Measurements from ENCODE around the gene SATB1.

SATB1 gene

GRCh38 chr3:18394384-18394995, 30.6 kb downstream of the SATB1 start:
- Histone ChIP-seq H4K20me1 (ENCODE audit: insufficient read depth, low read length, poor library complexity, severe bottlenecking) (no peaks in the 10 kb centered on the region), H3K36me3 (ENCODE audit: insufficient read depth, low read length) (peaks cover 81% of the 10 kb centered on the region), H3K4me3 (ENCODE audit: low read length, poor library complexity, severe bottlenecking) (no peak overlapping the region), H3K4me1 (ENCODE audit: insufficient read depth, low read length, poor library complexity, severe bottlenecking) (peaks cover 4% of the 10 kb centered on the region), H3K79me2 (ENCODE audit: insufficient read depth, low read length) (0 out of 2 replicates have a peak, but pooled peaks cover 10% of the 10 kb centered on the region), H3K4me2 (ENCODE audit: low read depth, low read length, poor library complexity, severe bottlenecking) (no peak overlapping the region), H3K9ac (ENCODE audit: low read depth, low read length, poor library complexity, severe bottlenecking) (no peak overlapping the region), H3F3A (ENCODE audit: low read depth) (peaks cover 3% of the 10 kb centered on the region; the same call in 1 of the 2 replicates), H3K9me2 (replicated peaks; ENCODE audit: low read depth, low read length) (no peaks in the 10 kb centered on the region), H2AFZ (ENCODE audit: low read length) (no peak overlapping the region), H3K27me3 (ENCODE audit: insufficient read depth, low read length, poor library complexity, severe bottlenecking) (no peaks in the 10 kb centered on the region), H3K9me3 (ENCODE audit: insufficient read depth, low read depth, low read length) (no peaks in the 10 kb centered on the region)
- TF ChIP-seq EZH2phosphoT487 (IDR thresholded peaks at IDR 0.05; ENCODE audit: borderline replicate concordance) (no peak), CTCF (conservative IDR thresholded peaks at IDR 0.05; ENCODE audit: low read length) (no peak)

GRCh38 chr3:18393906-18394305, 31.2 kb downstream of the SATB1 start:
- H4K20me1 ChIP-seq (ENCODE audit: insufficient read depth, low read length, poor library complexity, severe bottlenecking): no peaks in the 10 kb centered on the region
- H2AFZ ChIP-seq (ENCODE audit: low read length): no peak overlapping the region
- no peak for TF ChIP-seq EZH2phosphoT487 (IDR thresholded peaks at IDR 0.05; ENCODE audit: borderline replicate concordance)
- TF ChIP-seq CTCF (conservative IDR thresholded peaks at IDR 0.05; ENCODE audit: low read length): no peak
- H3K27me3 ChIP-seq (ENCODE audit: insufficient read depth, low read length, poor library complexity, severe bottlenecking): no peaks in the 10 kb centered on the region
- peaks cover 5% of the 10 kb centered on the region for H3K4me1 ChIP-seq (ENCODE audit: insufficient read depth, low read length, poor library complexity, severe bottlenecking)
- H3K36me3 ChIP-seq (ENCODE audit: insufficient read depth, low read length): peaks cover 79% of the 10 kb centered on the region
- H3K79me2 ChIP-seq (ENCODE audit: insufficient read depth, low read length): 0 out of 2 replicates have a peak, but pooled peaks cover 5% of the 10 kb centered on the region
- H3K9me3 ChIP-seq (ENCODE audit: insufficient read depth, low read depth, low read length): no peaks in the 10 kb centered on the region
- H3K9me2 ChIP-seq (replicated peaks; ENCODE audit: low read depth, low read length): no peaks in the 10 kb centered on the region
- H3K9ac ChIP-seq (ENCODE audit: low read depth, low read length, poor library complexity, severe bottlenecking): no peak overlapping the region
- no peak overlapping the region for H3K4me3 ChIP-seq (ENCODE audit: low read length, poor library complexity, severe bottlenecking)
- peaks cover 3% of the 10 kb centered on the region; the same call in 1 of the 2 replicates for H3F3A ChIP-seq (ENCODE audit: low read depth)
- no peak overlapping the region for H3K4me2 ChIP-seq (ENCODE audit: low read depth, low read length, poor library complexity, severe bottlenecking)

GRCh38 chr3:18390024-18390660, 35.0 kb downstream of the SATB1 start:
- peaks cover 63% of the 10 kb centered on the region for H3K36me3 ChIP-seq (ENCODE audit: insufficient read depth, low read length)

More at GRCh38 chr3:18390024-18390660, 35.0 kb downstream of the SATB1 start:
- TF ChIP-seq EZH2phosphoT487 (IDR thresholded peaks at IDR 0.05; ENCODE audit: borderline replicate concordance): no peak
- TF ChIP-seq CTCF (conservative IDR thresholded peaks at IDR 0.05; ENCODE audit: low read length): no peak
- H3K4me1 ChIP-seq (ENCODE audit: insufficient read depth, low read length, poor library complexity, severe bottlenecking): peaks cover 11% of the 10 kb centered on the region
- no peak overlapping the region for H3K4me2 ChIP-seq (ENCODE audit: low read depth, low read length, poor library complexity, severe bottlenecking)
- peaks cover 16% of the 10 kb centered on the region for H3K79me2 ChIP-seq (ENCODE audit: insufficient read depth, low read length)
- H4K20me1 ChIP-seq (ENCODE audit: insufficient read depth, low read length, poor library complexity, severe bottlenecking): no peaks in the 10 kb centered on the region
- no peak overlapping the region for H3K4me3 ChIP-seq (ENCODE audit: low read length, poor library complexity, severe bottlenecking)
- H3F3A ChIP-seq (ENCODE audit: low read depth): peaks cover 3% of the 10 kb centered on the region; the same call in 1 of the 2 replicates
- no peak overlapping the region for H2AFZ ChIP-seq (ENCODE audit: low read length)
- H3K27me3 ChIP-seq (ENCODE audit: insufficient read depth, low read length, poor library complexity, severe bottlenecking): no peaks in the 10 kb centered on the region
- H3K9ac ChIP-seq (ENCODE audit: low read depth, low read length, poor library complexity, severe bottlenecking): no peak overlapping the region
- H3K9me3 ChIP-seq (ENCODE audit: insufficient read depth, low read depth, low read length): no peaks in the 10 kb centered on the region
- H3K9me2 ChIP-seq (replicated peaks; ENCODE audit: low read depth, low read length): no peaks in the 10 kb centered on the region
